A673 (cell line): Measurements from ENCODE around the gene PHF1.

Experiments used
- EZH2 ChIP-seq: fragments of 200-600 bp; sonication (generic); IDR thresholded peaks from 2 replicates; pipeline ENCODE4 v1.6.1; 2017; ENCODE audit warnings: borderline replicate concordance, low read depth, mild to moderate bottlenecking, mixed read lengths, antibody characterized with exemption, low read length; ENCODE audit not compliant: poor library complexity, severe bottlenecking
- TF ChIP-seq, protein P1 (sequence below): fragments of 300-800, 200-600 bp; sonication (generic); conservative IDR thresholded peaks from 2 replicates; pipeline ENCODE4 v1.5.1; 2017; ENCODE audit warnings: low read depth, mild to moderate bottlenecking, antibody characterized with exemption, low read length, moderate library complexity, mixed read lengths

- TF ChIP-seq, protein P1, sequence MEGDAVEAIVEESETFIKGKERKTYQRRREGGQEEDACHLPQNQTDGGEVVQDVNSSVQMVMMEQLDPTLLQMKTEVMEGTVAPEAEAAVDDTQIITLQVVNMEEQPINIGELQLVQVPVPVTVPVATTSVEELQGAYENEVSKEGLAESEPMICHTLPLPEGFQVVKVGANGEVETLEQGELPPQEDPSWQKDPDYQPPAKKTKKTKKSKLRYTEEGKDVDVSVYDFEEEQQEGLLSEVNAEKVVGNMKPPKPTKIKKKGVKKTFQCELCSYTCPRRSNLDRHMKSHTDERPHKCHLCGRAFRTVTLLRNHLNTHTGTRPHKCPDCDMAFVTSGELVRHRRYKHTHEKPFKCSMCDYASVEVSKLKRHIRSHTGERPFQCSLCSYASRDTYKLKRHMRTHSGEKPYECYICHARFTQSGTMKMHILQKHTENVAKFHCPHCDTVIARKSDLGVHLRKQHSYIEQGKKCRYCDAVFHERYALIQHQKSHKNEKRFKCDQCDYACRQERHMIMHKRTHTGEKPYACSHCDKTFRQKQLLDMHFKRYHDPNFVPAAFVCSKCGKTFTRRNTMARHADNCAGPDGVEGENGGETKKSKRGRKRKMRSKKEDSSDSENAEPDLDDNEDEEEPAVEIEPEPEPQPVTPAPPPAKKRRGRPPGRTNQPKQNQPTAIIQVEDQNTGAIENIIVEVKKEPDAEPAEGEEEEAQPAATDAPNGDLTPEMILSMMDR, result no peak
- no peak for TF ChIP-seq EZH2
These were observed 21.7 kb downstream of the PHF1 start for GRCh38 chr6:33432546-33432945.
